ENCODE data around the gene FBXL19. TPM values are rescaled to one million over a fixed set of nuclear protein-coding genes. Genes with fewer than 3 reads are reported as not detected.
A peak's percentile ranks its signal among the peaks of the same experiment; 100 is the strongest.

Gene FBXL19
- total and polyA plus RNA-seq, 2 of the 13 experiments (the other 11 are each of a cell fraction or from before 2014, with no cell fraction given), result 6.0 to 13.7 TPM

GRCh38 chr16:30984669-30985400, 61.5 kb downstream of the FBXL19 start, which contains the start of gene HSD3B7 (continued):
- TF ChIP-seq ZBTB40 (IDR thresholded peaks at IDR 0.05), result no peak
- TF ChIP-seq ZBTB40 (CRISPR knock-in tag; IDR thresholded peaks at IDR 0.05), result no peak
- TF ChIP-seq JARID2 (CRISPR knock-in tag; IDR thresholded peaks at IDR 0.05; ENCODE audit: insufficient replicate concordance), result no peak
- TF ChIP-seq SIN3B (IDR thresholded peaks at IDR 0.05; ENCODE audit: low read length), result 0 out of 2 replicates have a peak, but pooled peaks have one; percentile 13
- no peak for TF ChIP-seq ZFAT (CRISPR knock-in tag; conservative IDR thresholded peaks at IDR 0.05)
- TF ChIP-seq POGZ (CRISPR knock-in tag; IDR thresholded peaks at IDR 0.05), result 0 out of 2 replicates have a peak, but pooled peaks have one; percentile 13
- no peak for TF ChIP-seq ZNF512B (CRISPR knock-in tag; IDR thresholded peaks at IDR 0.05; ENCODE audit: borderline replicate concordance)
- peak; percentile 78; the same call in 1 of the 2 replicates for TF ChIP-seq MTERF4 (CRISPR knock-in tag; IDR thresholded peaks at IDR 0.05)
- no peak for TF ChIP-seq ZNF253 (CRISPR knock-in tag; IDR thresholded peaks at IDR 0.05; ENCODE audit: borderline replicate concordance)
- TF ChIP-seq HDAC6 (IDR thresholded peaks at IDR 0.05; ENCODE audit: low read depth, low read length), result no peak
- peak; percentile 60; the same call in 1 of the 2 replicates for TF ChIP-seq STAT5B (CRISPR knock-in tag; IDR thresholded peaks at IDR 0.05)

Measured in HepG2 (cell line).